Measurements from ENCODE around the gene B4GALT3. TPM values are rescaled to one million over a fixed set of nuclear protein-coding genes. Genes with fewer than 3 reads are reported as not detected.

The B4GALT3 gene
- polyA plus RNA-seq, 3 donors = 16.8 to 50.3 (median 21.0) TPM

- Histone ChIP-seq H2AFZ (ENCODE audit: insufficient read depth, low read depth, low read length, poor library complexity, severe bottlenecking) (peak overlapping the region; percentile 92), H3K9ac (ENCODE audit: insufficient read depth, low read length, poor library complexity, severe bottlenecking) (peak overlapping the region; percentile 87), H3K27me3 (ENCODE audit: control insufficient read depth in 2 of 2, insufficient read depth in 2 of 2, low read length in 2 of 2) (no peaks in the 10 kb centered on the region), H4K20me1 (ENCODE audit: insufficient read depth, low read length) (no peaks in the 10 kb centered on the region), H3K4me2 (replicated peaks; ENCODE audit: extremely low read depth, low read length, poor library complexity, severe bottlenecking) (peak overlapping the region; percentile 97), H3K79me2 (ENCODE audit: insufficient read depth, low read length) (peaks cover 40% of the 10 kb centered on the region), H3K9me3 (replicated peaks in 1 of 2; ENCODE audit: control insufficient read depth in 1 of 2, insufficient read depth in 1 of 2, low read length in 2 of 2) (no peaks in the 10 kb centered on the region), H3K27ac (ENCODE audit: low read depth in 1 of 2, low read length in 2 of 2) (peak overlapping the region; percentile 31 to 85), H3K36me3 (replicated peaks in 1 of 2; ENCODE audit: control insufficient read depth in 1 of 2, insufficient read depth in 2 of 2, low read length in 2 of 2) (peaks cover 32 to 47% of the 10 kb centered on the region in 2 donors), H3K4me3 (replicated peaks in 1 of 3; ENCODE audit: low read depth in 2 of 3, low read length in 3 of 3) (peak overlapping the region in 2 of 3 experiments; percentile 94 to 97), H3K4me1 (ENCODE audit: control insufficient read depth in 1 of 2, insufficient read depth in 2 of 2, low read length in 2 of 2) (peaks cover 23 to 38% of the 10 kb centered on the region in 2 donors)
- Mint-ChIP-seq H3K4me1 (peaks cover 45% of the 10 kb centered on the region), H3K9me3 (no peaks in the 10 kb centered on the region), H3K27me3 (ENCODE audit: low read depth in 3 of 3) (no peaks in the 10 kb centered on the region), H3K4me3 (peak overlapping the region in 1 of 2 donors; percentile 85), H3K36me3 (peaks cover 33 to 53% of the 10 kb centered on the region in 2 donors), H3K27ac (peak overlapping the region; percentile 78 to 94 (median 85))
- no peak for DNase-seq
- no peak for TF ChIP-seq CTCF (IDR thresholded peaks at IDR 0.05)
- intact Hi-C loops (cut with micrococcal nuclease) = no loop called here
- WGBS (ENCODE audit: insufficient coverage) = 47% methylated on average over 3 of the region's 9 CpGs
These were observed 18.8 kb downstream of the B4GALT3 start for GRCh38 chr1:161158316-161159010.

GRCh38 chr1:161157867-161158266, 19.4 kb downstream of the B4GALT3 start:
- no peaks in the 10 kb centered on the region for H3K27me3 ChIP-seq (ENCODE audit: control insufficient read depth in 2 of 2, insufficient read depth in 2 of 2, low read length in 2 of 2)
- intact Hi-C loops (cut with micrococcal nuclease) = no loop called here
- Mint-ChIP-seq H3K27ac (no peak overlapping the region), H3K9me3 (no peaks in the 10 kb centered on the region), H3K4me1 (peaks cover 48% of the 10 kb centered on the region), H3K4me3 (no peak overlapping the region), H3K27me3 (ENCODE audit: low read depth in 3 of 3) (no peaks in the 10 kb centered on the region), H3K36me3 (peaks cover 27 to 48% of the 10 kb centered on the region in 2 donors)
- peaks cover 26 to 41% of the 10 kb centered on the region in 2 donors for H3K4me1 ChIP-seq (ENCODE audit: control insufficient read depth in 1 of 2, insufficient read depth in 2 of 2, low read length in 2 of 2)
- WGBS (ENCODE audit: insufficient coverage) = 100% methylated on average over 1 of the region's 1 CpG
- no peak overlapping the region for H3K9ac ChIP-seq (ENCODE audit: insufficient read depth, low read length, poor library complexity, severe bottlenecking)
- H3K27ac ChIP-seq (ENCODE audit: low read depth in 1 of 2, low read length in 2 of 2) = no peak overlapping the region
- no peaks in the 10 kb centered on the region for H3K9me3 ChIP-seq (replicated peaks in 1 of 2; ENCODE audit: control insufficient read depth in 1 of 2, insufficient read depth in 1 of 2, low read length in 2 of 2)
- no peak overlapping the region for H3K4me2 ChIP-seq (replicated peaks; ENCODE audit: extremely low read depth, low read length, poor library complexity, severe bottlenecking)
- no peaks in the 10 kb centered on the region for H4K20me1 ChIP-seq (ENCODE audit: insufficient read depth, low read length)
- no peak for DNase-seq
- H3K4me3 ChIP-seq (replicated peaks in 1 of 3; ENCODE audit: low read depth in 2 of 3, low read length in 3 of 3) = no peak overlapping the region
- peaks cover 29 to 41% of the 10 kb centered on the region in 2 donors for H3K36me3 ChIP-seq (replicated peaks in 1 of 2; ENCODE audit: control insufficient read depth in 1 of 2, insufficient read depth in 2 of 2, low read length in 2 of 2)
- H2AFZ ChIP-seq (ENCODE audit: insufficient read depth, low read depth, low read length, poor library complexity, severe bottlenecking) = no peak overlapping the region
- TF ChIP-seq CTCF (IDR thresholded peaks at IDR 0.05) = no peak
- peaks cover 40% of the 10 kb centered on the region for H3K79me2 ChIP-seq (ENCODE audit: insufficient read depth, low read length)
